ENCODE measurements around the gene RAB4A.

RAB4A gene

GRCh38 chr1:229247871-229248270 lies 23.0 kb upstream of the RAB4A start:
- DNase-seq, result no peak

- DNase-seq, result no peak
Measured at GRCh38 chr1:229248821-229249817, 21.8 kb upstream of the RAB4A start.

- no peak for DNase-seq
Measured at GRCh38 chr1:229249854-229250644, 20.9 kb upstream of the RAB4A start.

- no peak for DNase-seq
Measured at GRCh38 chr1:229251185-229251584, 19.7 kb upstream of the RAB4A start.

- DNase-seq, result no peak
Measured at GRCh38 chr1:229252228-229252984, 18.5 kb upstream of the RAB4A start.

- no peak for DNase-seq
Measured at GRCh38 chr1:229253151-229253974, 17.5 kb upstream of the RAB4A start.

- no peak for DNase-seq
Measured at GRCh38 chr1:229254910-229255541, 15.9 kb upstream of the RAB4A start.

GRCh38 chr1:229258031-229258756 lies 12.7 kb upstream of the RAB4A start:
- DNase-seq, result peak; percentile 34

- no peak for DNase-seq
Measured at GRCh38 chr1:229258757-229259060, 12.2 kb upstream of the RAB4A start.

GRCh38 chr1:229260297-229260696 lies 10.6 kb upstream of the RAB4A start:
- DNase-seq, result no peak

GRCh38 chr1:229262239-229262638 lies 8.7 kb upstream of the RAB4A start:
- no peak for DNase-seq

GRCh38 chr1:229263254-229263653 lies 7.7 kb upstream of the RAB4A start:
- DNase-seq, result no peak

- DNase-seq, result no peak
Measured at GRCh38 chr1:229264068-229264467, 6.8 kb upstream of the RAB4A start.

GRCh38 chr1:229264487-229264886 lies 6.4 kb upstream of the RAB4A start:
- DNase-seq, result no peak

GRCh38 chr1:229266274-229266673 lies 4.6 kb upstream of the RAB4A start:
- DNase-seq, result no peak

GRCh38 chr1:229266832-229267500 lies 3.9 kb upstream of the RAB4A start:
- DNase-seq, result no peak

GRCh38 chr1:229268505-229268904 lies 2.4 kb upstream of the RAB4A start:
- no peak for DNase-seq

- peak; percentile 24 for DNase-seq
Measured at GRCh38 chr1:229271448-229272159, 693 bp downstream of the RAB4A start.
